Measurements from ENCODE around the gene SSTR5. TPM values are rescaled to one million over a fixed set of nuclear protein-coding genes. Genes with fewer than 3 reads are reported as not detected.

SSTR5 gene
- total RNA-seq, 2 donors from 2014 or later: 2.3 TPM; not detected in 1

- H3K27me3 ChIP-seq: peaks cover 0 to 27% of the 10 kb centered on the region in 2 donors
- no peak overlapping the region for H3K4me3 ChIP-seq
- DNase-seq: no peak
- no peak overlapping the region for H3K27ac ChIP-seq
- WGBS, 2 donors: 67% methylated on average over 13 of the region's 13 CpGs; no CpG with 5 or more reads in 1 of the 2 donors
- intact Hi-C loops (cut with DNase I): loop anchor here (10.0 kb wide), 1 partner anchor 279 kb away; no protein-coding TSS in a partner anchor
- no peaks in the 10 kb centered on the region for H3K36me3 ChIP-seq (replicated peaks in 1 of 2; ENCODE audit: insufficient read depth in 1 of 2, low read depth in 2 of 2)
- H3K4me1 ChIP-seq: peaks cover 12% of the 10 kb centered on the region
- no peaks in the 10 kb centered on the region for H3K9me3 ChIP-seq
- ATAC-seq: no peak
- TF ChIP-seq POLR2A (IDR thresholded peaks at IDR 0.05) (no peak), CTCF (IDR thresholded peaks at IDR 0.05) (no peak)
Measured at GRCh38 chr16:1094124-1094479, 21.6 kb downstream of the SSTR5 start.

GRCh38 chr16:1094601-1095449 is 22.3 kb downstream of the SSTR5 start:
- DNase-seq (no peak), ATAC-seq (no peak)
- intact Hi-C loops (cut with DNase I): loop anchor here (10.0 kb wide), 1 partner anchor 280 kb away; no protein-coding TSS in a partner anchor
- no peak for TF ChIP-seq POLR2A (IDR thresholded peaks at IDR 0.05)
- TF ChIP-seq CTCF (IDR thresholded peaks at IDR 0.05): no peak
- peaks cover 5% of the 10 kb centered on the region for H3K4me1 ChIP-seq
- 59 to 100% methylated on average over 1 to 29 of the region's 29 CpGs for WGBS, 2 donors
- no peaks in the 10 kb centered on the region for H3K36me3 ChIP-seq (replicated peaks in 1 of 2; ENCODE audit: insufficient read depth in 1 of 2, low read depth in 2 of 2)
- H3K4me3 ChIP-seq: no peak overlapping the region
- no peak overlapping the region for H3K27ac ChIP-seq
- no peaks in the 10 kb centered on the region for H3K9me3 ChIP-seq
- peaks cover 0 to 20% of the 10 kb centered on the region in 2 donors for H3K27me3 ChIP-seq

GRCh38 chr16:1095450-1096168 is 23.1 kb downstream of the SSTR5 start:
- H3K4me3 ChIP-seq: no peak overlapping the region
- TF ChIP-seq CTCF (IDR thresholded peaks at IDR 0.05): no peak
- H3K27ac ChIP-seq: no peak overlapping the region
- no peaks in the 10 kb centered on the region for H3K4me1 ChIP-seq
- no peaks in the 10 kb centered on the region for H3K9me3 ChIP-seq
- H3K36me3 ChIP-seq (replicated peaks in 1 of 2; ENCODE audit: insufficient read depth in 1 of 2, low read depth in 2 of 2): no peaks in the 10 kb centered on the region
- intact Hi-C loops (cut with DNase I): loop anchor here (10.0 kb wide), 1 partner anchor 281 kb away; no protein-coding TSS in a partner anchor
- peaks cover 0 to 14% of the 10 kb centered on the region in 2 donors for H3K27me3 ChIP-seq
- 35 to 50% methylated on average over 2 to 13 of the region's 16 CpGs for WGBS, 2 donors
- DNase-seq: no peak
- no peak for ATAC-seq

- intact Hi-C loops (cut with DNase I): loop anchor here (10.0 kb wide), 1 partner anchor 282 kb away; no protein-coding TSS in a partner anchor
- 50 to 55% methylated on average over 7 to 42 of the region's 55 CpGs for WGBS, 2 donors
- no peak for ATAC-seq
- DNase-seq: no peak
- Histone ChIP-seq H3K27me3 (peaks cover 0 to 10% of the 10 kb centered on the region in 2 donors), H3K4me1 (no peaks in the 10 kb centered on the region), H3K27ac (no peak within 1 kb of the TSS), H3K36me3 (replicated peaks in 1 of 2; ENCODE audit: insufficient read depth in 1 of 2, low read depth in 2 of 2) (no peaks in the 10 kb centered on the region), H3K9me3 (no peaks in the 10 kb centered on the region), H3K4me3 (no peak within 1 kb of the TSS)
- TF ChIP-seq POLR2A (IDR thresholded peaks at IDR 0.05): no peak
- no peak for TF ChIP-seq CTCF (IDR thresholded peaks at IDR 0.05)
Measured at GRCh38 chr16:1096169-1097082, 23.9 kb downstream of the SSTR5 start, which contains the start of gene C1QTNF8. Gene C1QTNF8 (minus strand): TSS chr16:1096244. CDS start chr16:1094922, 1,322 bp downstream.
